ENCODE results near the gene RIT2. TPM values are rescaled to one million over a fixed set of nuclear protein-coding genes. Genes with fewer than 3 reads are reported as not detected.
A peak's percentile ranks its signal among the peaks of the same experiment; 100 is the strongest.

RIT2 gene
- polyA plus RNA-seq, 4 donors: 0.27 TPM; not detected in 3

DNA sequence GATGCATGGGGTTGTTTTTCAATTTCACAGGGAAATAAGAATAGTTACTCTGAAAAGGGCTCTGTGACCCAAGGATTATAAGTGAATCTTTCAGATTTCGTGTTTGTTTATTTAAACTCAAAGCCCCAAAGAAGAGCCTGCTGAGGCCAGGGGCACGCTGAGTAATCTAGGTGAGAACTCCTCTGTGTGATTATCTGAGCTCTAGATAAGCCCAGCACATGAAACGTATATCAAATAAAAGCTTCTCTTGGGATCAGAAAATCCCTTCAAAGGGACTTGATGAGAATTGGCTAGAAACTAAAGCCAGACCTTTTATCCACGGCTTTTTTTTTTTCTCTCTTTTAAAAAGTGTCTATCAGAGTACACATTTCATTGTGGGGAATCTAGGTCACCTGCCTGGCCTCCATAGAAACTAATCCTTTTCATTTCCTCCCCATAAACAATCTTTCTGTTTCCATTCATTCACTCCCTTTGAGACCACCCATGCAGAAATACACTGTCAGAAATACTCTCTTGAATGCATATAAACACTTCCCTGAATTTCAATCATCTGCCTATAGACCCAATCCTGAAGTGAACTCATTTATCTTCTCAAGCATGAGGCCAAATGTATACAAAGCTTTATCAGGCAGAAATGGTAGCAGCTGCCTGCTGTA lies 137.4 kb downstream of the RIT2 start:
- Histone ChIP-seq H3K27ac (ENCODE audit: low read depth in 1 of 3, low read length in 2 of 3) (no peak overlapping the region), H3K4me3 (ENCODE audit: low read depth in 1 of 3, low read length in 3 of 3) (no peak overlapping the region), H3K9me3 (ENCODE audit: control insufficient read depth in 2 of 2, insufficient read depth in 1 of 2, low read depth in 1 of 2, low read length in 1 of 2) (no peaks in the 10 kb centered on the region), H3K36me3 (ENCODE audit: control insufficient read depth in 3 of 3, insufficient read depth in 2 of 3, low read depth in 1 of 3, low read length in 3 of 3) (no peaks in the 10 kb centered on the region), H3K27me3 (ENCODE audit: control insufficient read depth in 3 of 3, insufficient read depth in 3 of 3, low read length in 3 of 3) (no peaks in the 10 kb centered on the region), H3K4me1 (ENCODE audit: control insufficient read depth in 3 of 3, insufficient read depth in 2 of 3, low read depth in 1 of 3, low read length in 2 of 3) (no peaks in the 10 kb centered on the region)
- 7 to 28% (median 11%) methylated on average over 4 of the region's 4 CpGs for WGBS, 3 donors
- no peak for DNase-seq
- FAIRE-seq: no peak

DNA sequence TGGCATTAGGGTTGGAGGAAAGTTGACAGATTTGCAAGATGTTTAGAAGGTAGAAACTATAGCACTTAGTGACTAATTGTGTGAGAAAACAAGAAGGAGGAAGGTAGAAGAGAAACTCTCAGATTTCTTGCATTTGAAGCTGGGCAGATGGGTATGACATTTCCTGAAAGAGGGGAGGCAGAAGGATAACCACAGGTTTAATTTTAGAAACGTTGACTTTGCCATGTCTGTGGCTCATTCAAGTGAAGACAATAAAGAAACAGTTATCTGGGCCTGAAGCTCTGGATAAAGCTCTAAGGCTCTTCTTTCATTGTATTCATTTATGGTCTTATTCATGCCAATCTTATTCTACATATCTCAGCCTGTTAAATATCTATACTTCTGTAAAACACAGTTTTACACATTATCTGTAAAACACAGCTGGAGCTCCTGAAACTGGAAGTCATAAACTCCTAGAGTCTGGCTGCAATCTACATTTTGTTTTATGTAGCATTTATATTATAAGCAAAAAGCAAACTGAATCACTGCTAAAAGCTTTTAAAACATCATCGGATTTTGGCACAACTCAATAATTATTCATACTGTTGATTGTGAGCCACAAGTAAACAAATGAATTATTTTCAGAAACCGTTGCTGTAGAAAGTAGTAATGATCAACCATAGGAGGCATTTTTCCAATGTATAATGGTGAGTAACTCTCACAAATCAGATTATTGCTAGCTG lies 138.5 kb downstream of the RIT2 start:
- Histone ChIP-seq H3K27me3 (ENCODE audit: control insufficient read depth in 3 of 3, insufficient read depth in 3 of 3, low read length in 3 of 3) (no peaks in the 10 kb centered on the region), H3K36me3 (ENCODE audit: control insufficient read depth in 3 of 3, insufficient read depth in 2 of 3, low read depth in 1 of 3, low read length in 3 of 3) (no peaks in the 10 kb centered on the region), H3K9me3 (ENCODE audit: control insufficient read depth in 2 of 2, insufficient read depth in 1 of 2, low read depth in 1 of 2, low read length in 1 of 2) (no peaks in the 10 kb centered on the region), H3K4me1 (ENCODE audit: control insufficient read depth in 3 of 3, insufficient read depth in 2 of 3, low read depth in 1 of 3, low read length in 2 of 3) (no peaks in the 10 kb centered on the region), H3K4me3 (ENCODE audit: low read depth in 1 of 3, low read length in 3 of 3) (no peak overlapping the region), H3K27ac (ENCODE audit: low read depth in 1 of 3, low read length in 2 of 3) (no peak overlapping the region)
- WGBS, 3 donors: 33 to 38% (median 33%) methylated on average over 3 of the region's 3 CpGs
- DNase-seq (no peak), FAIRE-seq (no peak)

- no peak for FAIRE-seq
- no peak overlapping the region for H3K27ac ChIP-seq (ENCODE audit: low read depth in 1 of 3, low read length in 2 of 3)
- no peaks in the 10 kb centered on the region for H3K27me3 ChIP-seq (ENCODE audit: control insufficient read depth in 3 of 3, insufficient read depth in 3 of 3, low read length in 3 of 3)
- no peaks in the 10 kb centered on the region for H3K9me3 ChIP-seq (ENCODE audit: control insufficient read depth in 2 of 2, insufficient read depth in 1 of 2, low read depth in 1 of 2, low read length in 1 of 2)
- no peak overlapping the region for H3K4me3 ChIP-seq (ENCODE audit: low read depth in 1 of 3, low read length in 3 of 3)
- H3K36me3 ChIP-seq (ENCODE audit: control insufficient read depth in 3 of 3, insufficient read depth in 2 of 3, low read depth in 1 of 3, low read length in 3 of 3): no peaks in the 10 kb centered on the region
- DNase-seq: no peak
- 27 to 64% (median 43%) methylated on average over 2 of the region's 2 CpGs for WGBS, 3 donors
- no peaks in the 10 kb centered on the region for H3K4me1 ChIP-seq (ENCODE audit: control insufficient read depth in 3 of 3, insufficient read depth in 2 of 3, low read depth in 1 of 3, low read length in 2 of 3)
Observed at GRCh38 chr18:42969366-42969765, 146.1 kb downstream of the RIT2 start.

DNA sequence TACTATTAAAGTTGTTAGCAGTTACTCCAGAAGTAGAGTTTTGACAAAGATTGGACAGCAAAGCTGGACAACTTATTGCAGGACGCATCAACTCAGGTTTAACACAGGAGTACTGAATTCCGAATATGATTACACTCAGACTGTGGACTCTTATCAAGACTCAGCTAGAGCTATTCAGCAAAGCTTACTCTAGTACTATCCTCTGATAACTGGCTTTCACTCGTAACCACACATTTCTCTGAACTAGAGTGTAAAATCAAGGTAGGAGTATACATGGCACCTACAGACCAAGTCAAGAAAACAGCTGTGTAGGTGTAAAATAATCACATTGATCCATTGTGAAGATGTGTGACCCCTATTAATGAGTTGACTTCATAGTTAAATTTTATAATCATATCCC lies 154.2 kb downstream of the RIT2 start:
- FAIRE-seq (no peak), DNase-seq (no peak)
- no peaks in the 10 kb centered on the region for H3K4me1 ChIP-seq (ENCODE audit: control insufficient read depth in 3 of 3, insufficient read depth in 2 of 3, low read depth in 1 of 3, low read length in 2 of 3)
- no peaks in the 10 kb centered on the region for H3K36me3 ChIP-seq (ENCODE audit: control insufficient read depth in 3 of 3, insufficient read depth in 2 of 3, low read depth in 1 of 3, low read length in 3 of 3)
- no peaks in the 10 kb centered on the region for H3K27me3 ChIP-seq (ENCODE audit: control insufficient read depth in 3 of 3, insufficient read depth in 3 of 3, low read length in 3 of 3)
- WGBS, 3 donors: 54 to 78% (median 72%) methylated on average over 3 of the region's 3 CpGs
- H3K27ac ChIP-seq (ENCODE audit: low read depth in 1 of 3, low read length in 2 of 3): no peak overlapping the region
- H3K9me3 ChIP-seq (ENCODE audit: control insufficient read depth in 2 of 2, insufficient read depth in 1 of 2, low read depth in 1 of 2, low read length in 1 of 2): no peaks in the 10 kb centered on the region
- no peak overlapping the region for H3K4me3 ChIP-seq (ENCODE audit: low read depth in 1 of 3, low read length in 3 of 3)

- FAIRE-seq (no peak), DNase-seq (no peak)
- Histone ChIP-seq H3K9me3 (ENCODE audit: control insufficient read depth in 2 of 2, insufficient read depth in 1 of 2, low read depth in 1 of 2, low read length in 1 of 2) (no peaks in the 10 kb centered on the region), H3K27ac (ENCODE audit: low read depth in 1 of 3, low read length in 2 of 3) (no peak overlapping the region), H3K4me3 (ENCODE audit: low read depth in 1 of 3, low read length in 3 of 3) (no peak overlapping the region), H3K36me3 (ENCODE audit: control insufficient read depth in 3 of 3, insufficient read depth in 2 of 3, low read depth in 1 of 3, low read length in 3 of 3) (no peaks in the 10 kb centered on the region), H3K27me3 (ENCODE audit: control insufficient read depth in 3 of 3, insufficient read depth in 3 of 3, low read length in 3 of 3) (no peaks in the 10 kb centered on the region), H3K4me1 (ENCODE audit: control insufficient read depth in 3 of 3, insufficient read depth in 2 of 3, low read depth in 1 of 3, low read length in 2 of 3) (no peaks in the 10 kb centered on the region)
- 28 to 61% (median 36%) methylated on average over 2 of the region's 2 CpGs for WGBS, 3 donors
Observed at GRCh38 chr18:42959528-42959927, 156.0 kb downstream of the RIT2 start.

- Histone ChIP-seq H3K36me3 (ENCODE audit: control insufficient read depth in 3 of 3, insufficient read depth in 2 of 3, low read depth in 1 of 3, low read length in 3 of 3) (no peaks in the 10 kb centered on the region), H3K27ac (ENCODE audit: low read depth in 1 of 3, low read length in 2 of 3) (no peak overlapping the region), H3K4me3 (ENCODE audit: low read depth in 1 of 3, low read length in 3 of 3) (no peak overlapping the region), H3K9me3 (ENCODE audit: control insufficient read depth in 2 of 2, insufficient read depth in 1 of 2, low read depth in 1 of 2, low read length in 1 of 2) (no peaks in the 10 kb centered on the region), H3K27me3 (ENCODE audit: control insufficient read depth in 3 of 3, insufficient read depth in 3 of 3, low read length in 3 of 3) (no peaks in the 10 kb centered on the region), H3K4me1 (ENCODE audit: control insufficient read depth in 3 of 3, insufficient read depth in 2 of 3, low read depth in 1 of 3, low read length in 2 of 3) (no peaks in the 10 kb centered on the region)
- WGBS, 3 donors: 69 to 87% (median 74%) methylated on average over 4 of the region's 4 CpGs
- no peak for DNase-seq
- no peak for FAIRE-seq
Observed at GRCh38 chr18:42958353-42958752, 157.1 kb downstream of the RIT2 start.

GRCh38 chr18:42956287-42956686 lies 159.2 kb downstream of the RIT2 start:
- no peaks in the 10 kb centered on the region for H3K9me3 ChIP-seq (ENCODE audit: control insufficient read depth in 2 of 2, insufficient read depth in 1 of 2, low read depth in 1 of 2, low read length in 1 of 2)
- WGBS, 3 donors: 83 to 94% (median 90%) methylated on average over 3 of the region's 3 CpGs
- no peak overlapping the region for H3K27ac ChIP-seq (ENCODE audit: low read depth in 1 of 3, low read length in 2 of 3)
- no peak for FAIRE-seq
- no peak overlapping the region for H3K4me3 ChIP-seq (ENCODE audit: low read depth in 1 of 3, low read length in 3 of 3)
- no peak for DNase-seq
- H3K4me1 ChIP-seq (ENCODE audit: control insufficient read depth in 3 of 3, insufficient read depth in 2 of 3, low read depth in 1 of 3, low read length in 2 of 3): no peaks in the 10 kb centered on the region
- no peaks in the 10 kb centered on the region for H3K27me3 ChIP-seq (ENCODE audit: control insufficient read depth in 3 of 3, insufficient read depth in 3 of 3, low read length in 3 of 3)
- no peaks in the 10 kb centered on the region for H3K36me3 ChIP-seq (ENCODE audit: control insufficient read depth in 3 of 3, insufficient read depth in 2 of 3, low read depth in 1 of 3, low read length in 3 of 3)

GRCh38 chr18:42954887-42955286 lies 160.6 kb downstream of the RIT2 start:
- Histone ChIP-seq H3K27me3 (ENCODE audit: control insufficient read depth in 3 of 3, insufficient read depth in 3 of 3, low read length in 3 of 3) (no peaks in the 10 kb centered on the region), H3K4me3 (ENCODE audit: low read depth in 1 of 3, low read length in 3 of 3) (no peak overlapping the region), H3K27ac (ENCODE audit: low read depth in 1 of 3, low read length in 2 of 3) (no peak overlapping the region), H3K4me1 (ENCODE audit: control insufficient read depth in 3 of 3, insufficient read depth in 2 of 3, low read depth in 1 of 3, low read length in 2 of 3) (no peaks in the 10 kb centered on the region), H3K9me3 (ENCODE audit: control insufficient read depth in 2 of 2, insufficient read depth in 1 of 2, low read depth in 1 of 2, low read length in 1 of 2) (no peaks in the 10 kb centered on the region), H3K36me3 (ENCODE audit: control insufficient read depth in 3 of 3, insufficient read depth in 2 of 3, low read depth in 1 of 3, low read length in 3 of 3) (no peaks in the 10 kb centered on the region)
- DNase-seq (peak in 1 of 2 donors; percentile 30), FAIRE-seq (no peak)
- WGBS, 3 donors: 29 to 60% (median 37%) methylated on average over 1 of the region's 1 CpG

DNA sequence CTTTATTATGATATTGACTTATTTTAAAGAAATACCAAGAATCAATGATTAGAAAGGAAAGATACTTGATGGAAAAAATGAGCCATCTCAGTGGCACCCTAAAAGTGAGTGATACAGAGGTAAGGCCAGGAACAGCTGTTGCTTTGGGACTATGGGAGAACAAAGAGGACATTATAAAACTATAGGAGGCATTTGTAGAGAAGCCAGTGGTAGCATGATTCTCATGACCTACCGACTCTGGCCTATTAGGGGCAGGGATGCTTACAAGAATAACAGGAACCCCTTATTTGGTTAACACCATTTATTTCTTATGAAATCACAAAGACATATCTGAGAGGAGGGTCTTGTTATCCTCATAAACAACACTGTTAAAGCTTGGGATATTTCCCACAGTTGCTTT lies 162.2 kb downstream of the RIT2 start:
- no peak for FAIRE-seq

More for the DNA sequence above, 162.2 kb downstream of the RIT2 start:
- no peak for DNase-seq
- Histone ChIP-seq H3K9me3 (ENCODE audit: control insufficient read depth in 2 of 2, insufficient read depth in 1 of 2, low read depth in 1 of 2, low read length in 1 of 2) (no peaks in the 10 kb centered on the region), H3K27ac (ENCODE audit: low read depth in 1 of 3, low read length in 2 of 3) (no peak overlapping the region), H3K27me3 (ENCODE audit: control insufficient read depth in 3 of 3, insufficient read depth in 3 of 3, low read length in 3 of 3) (no peaks in the 10 kb centered on the region), H3K4me3 (ENCODE audit: low read depth in 1 of 3, low read length in 3 of 3) (no peak overlapping the region), H3K4me1 (ENCODE audit: control insufficient read depth in 3 of 3, insufficient read depth in 2 of 3, low read depth in 1 of 3, low read length in 2 of 3) (no peaks in the 10 kb centered on the region), H3K36me3 (ENCODE audit: control insufficient read depth in 3 of 3, insufficient read depth in 2 of 3, low read depth in 1 of 3, low read length in 3 of 3) (no peaks in the 10 kb centered on the region)
- WGBS, 3 donors: 73 to 97% (median 91%) methylated on average over 1 of the region's 1 CpG
